ENCODE results near the gene PRUNE1. TPM values are rescaled to one million over a fixed set of nuclear protein-coding genes. Genes with fewer than 3 reads are reported as not detected.

The PRUNE1 gene
- polyA plus RNA-seq, 2 of the 4 experiments (the other 2 are of a cell fraction) = 11.9 to 27.5 TPM

- TF ChIP-seq, protein P1, sequence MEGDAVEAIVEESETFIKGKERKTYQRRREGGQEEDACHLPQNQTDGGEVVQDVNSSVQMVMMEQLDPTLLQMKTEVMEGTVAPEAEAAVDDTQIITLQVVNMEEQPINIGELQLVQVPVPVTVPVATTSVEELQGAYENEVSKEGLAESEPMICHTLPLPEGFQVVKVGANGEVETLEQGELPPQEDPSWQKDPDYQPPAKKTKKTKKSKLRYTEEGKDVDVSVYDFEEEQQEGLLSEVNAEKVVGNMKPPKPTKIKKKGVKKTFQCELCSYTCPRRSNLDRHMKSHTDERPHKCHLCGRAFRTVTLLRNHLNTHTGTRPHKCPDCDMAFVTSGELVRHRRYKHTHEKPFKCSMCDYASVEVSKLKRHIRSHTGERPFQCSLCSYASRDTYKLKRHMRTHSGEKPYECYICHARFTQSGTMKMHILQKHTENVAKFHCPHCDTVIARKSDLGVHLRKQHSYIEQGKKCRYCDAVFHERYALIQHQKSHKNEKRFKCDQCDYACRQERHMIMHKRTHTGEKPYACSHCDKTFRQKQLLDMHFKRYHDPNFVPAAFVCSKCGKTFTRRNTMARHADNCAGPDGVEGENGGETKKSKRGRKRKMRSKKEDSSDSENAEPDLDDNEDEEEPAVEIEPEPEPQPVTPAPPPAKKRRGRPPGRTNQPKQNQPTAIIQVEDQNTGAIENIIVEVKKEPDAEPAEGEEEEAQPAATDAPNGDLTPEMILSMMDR (IDR thresholded peaks at IDR 0.05) = no peak
- WGBS (ENCODE audit: missing lambda C conversion rate) = 100% methylated on average over 4 of the region's 4 CpGs
- no peaks in the 10 kb centered on the region for H3K9me3 ChIP-seq
- ATAC-seq (no peak), FAIRE-seq (no peak), DNase-seq (ENCODE audit: low read depth in 1 of 2, low spot score in 1 of 2) (no peak)
- no peak overlapping the region for H3K27ac ChIP-seq
- no peak overlapping the region for H3K4me2 ChIP-seq
- POLR2A ChIA-PET = no interaction called here
- CTCF ChIA-PET = interaction anchor here (1.0 to 4.8 kb wide), 5 partner anchors 10 to 408 kb away, joined by 3 to 44 read pairs (median 4); partner anchors contain the start of genes ANXA9 and MINDY1
- H3K4me1 ChIP-seq = peaks cover 40% of the 10 kb centered on the region
- no peak overlapping the region for H3K4me3 ChIP-seq
Observed at GRCh38 chr1:150968491-150968890, 39.8 kb upstream of the PRUNE1 start.

- Histone ChIP-seq H3K4me3 (no peak overlapping the region), H3K4me2 (no peak overlapping the region), H3K4me1 (peaks cover 40% of the 10 kb centered on the region), H3K27ac (peak overlapping the region in 1 of 2 experiments; percentile 48; a peak in 2 of 6 replicates), H3K9me3 (no peaks in the 10 kb centered on the region)
- WGBS (ENCODE audit: missing lambda C conversion rate) = 95% methylated on average over 3 of the region's 3 CpGs
- no peak for DNase-seq (ENCODE audit: low read depth in 1 of 2, low spot score in 1 of 2)
- FAIRE-seq = no peak
- ATAC-seq = no peak
- TF ChIP-seq RFX5 (IDR thresholded peaks at IDR 0.05) = no peak
- CTCF ChIA-PET = interaction anchor here (0.5 to 2.6 kb wide), 10 partner anchors 11 to 409 kb away, joined by 3 to 12 read pairs (median 4); partner anchors contain the start of gene MINDY1
- POLR2A ChIA-PET = no interaction called here
Observed at GRCh38 chr1:150969626-150970025, 38.6 kb upstream of the PRUNE1 start.

- TF ChIP-seq CEBPB (IDR thresholded peaks at IDR 0.05) (peak; percentile 71 to 93; a peak in 3 of 4 replicates), ZFP36 (IDR thresholded peaks at IDR 0.05; ENCODE audit: borderline replicate concordance, partially characterized antibody) (no peak)
- ATAC-seq (peak in 1 of 2 experiments; percentile 17; a peak in 3 of 6 replicates), FAIRE-seq (no peak), DNase-seq (ENCODE audit: low read depth in 1 of 2, low spot score in 1 of 2) (no peak)
- WGBS (ENCODE audit: missing lambda C conversion rate) = 49% methylated on average over 11 of the region's 11 CpGs
- Histone ChIP-seq H3K27ac (peak overlapping the region; percentile 98 to 100), H3K4me1 (peaks cover 49% of the 10 kb centered on the region), H3K4me2 (peak overlapping the region; percentile 95), H3K4me3 (peak overlapping the region; percentile 90), H3K9me3 (no peaks in the 10 kb centered on the region)
- ChIA-PET POLR2A (no interaction called here), CTCF (interaction anchor here (1.1 to 2.6 kb wide), 5 partner anchors 9 to 157 kb away, joined by 3 to 12 read pairs (median 11); partner anchors contain the start of gene MINDY1)
Observed at GRCh38 chr1:150970808-150971582, 37.3 kb upstream of the PRUNE1 start.

- DNase-seq (ENCODE audit: low read depth in 1 of 2, low spot score in 1 of 2) = no peak
- Histone ChIP-seq H3K4me2 (peak overlapping the region; percentile 95), H3K4me3 (peak overlapping the region; percentile 90), H3K4me1 (peaks cover 57% of the 10 kb centered on the region), H3K9me3 (no peaks in the 10 kb centered on the region), H3K27ac (peak overlapping the region; percentile 98 to 100)
- peak; percentile 44; the same call in 1 of the 2 replicates for TF ChIP-seq MAX (IDR thresholded peaks at IDR 0.05)
- TF ChIP-seq RFX5 (IDR thresholded peaks at IDR 0.05) = no peak
- TF ChIP-seq, protein P2, sequence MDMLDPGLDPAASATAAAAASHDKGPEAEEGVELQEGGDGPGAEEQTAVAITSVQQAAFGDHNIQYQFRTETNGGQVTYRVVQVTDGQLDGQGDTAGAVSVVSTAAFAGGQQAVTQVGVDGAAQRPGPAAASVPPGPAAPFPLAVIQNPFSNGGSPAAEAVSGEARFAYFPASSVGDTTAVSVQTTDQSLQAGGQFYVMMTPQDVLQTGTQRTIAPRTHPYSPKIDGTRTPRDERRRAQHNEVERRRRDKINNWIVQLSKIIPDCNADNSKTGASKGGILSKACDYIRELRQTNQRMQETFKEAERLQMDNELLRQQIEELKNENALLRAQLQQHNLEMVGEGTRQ (IDR thresholded peaks at IDR 0.05) = peak; percentile 36
- TF ChIP-seq POLR2A (IDR thresholded peaks at IDR 0.05; ENCODE audit: low read length) = no peak
- no peak for TF ChIP-seq EP300 (IDR thresholded peaks at IDR 0.05)
- 46% methylated on average over 6 of the region's 6 CpGs for WGBS (ENCODE audit: missing lambda C conversion rate)
- CTCF ChIA-PET = interaction anchor here (0.6 to 26.8 kb wide), 7 partner anchors 9 to 307 kb away, joined by 3 to 586 read pairs (median 11); partner anchors contain the start of gene MINDY1
- no peak for FAIRE-seq
- POLR2A ChIA-PET = no interaction called here
- ATAC-seq = peak in 1 of 2 experiments; percentile 29; a peak in 3 of 6 replicates
Observed at GRCh38 chr1:150971583-150972416, 36.4 kb upstream of the PRUNE1 start.
